HFF-Myc (cell line): ENCODE data around the gene OR11G2.
"Not testable (repeated sequence)": the region's sequence is repeated elsewhere in the genome, so short reads cannot be mapped to it uniquely, and the experiment has no call there.

Source experiments
- DNase-seq: peaks from one replicate; pipeline ENCODE4 v3.0.0-alpha.2; 2011; ENCODE audit warnings: low read depth; ENCODE audit errors: extremely low read depth
- H3K4me3 ChIP-seq: replicated peaks from 2 replicates; pipeline ENCODE4 v1.5.1; 2011; ENCODE audit warnings: low read depth, mild to moderate bottlenecking, control low read depth, low read length
- TF ChIP-seq, protein P1 (sequence below): IDR thresholded peaks from 2 replicates; pipeline ENCODE4 v1.5.1; 2012; ENCODE audit warnings: mild to moderate bottlenecking, low read depth, low read length, control low read depth; ENCODE audit errors: missing control alignments

The OR11G2 gene

DNA sequence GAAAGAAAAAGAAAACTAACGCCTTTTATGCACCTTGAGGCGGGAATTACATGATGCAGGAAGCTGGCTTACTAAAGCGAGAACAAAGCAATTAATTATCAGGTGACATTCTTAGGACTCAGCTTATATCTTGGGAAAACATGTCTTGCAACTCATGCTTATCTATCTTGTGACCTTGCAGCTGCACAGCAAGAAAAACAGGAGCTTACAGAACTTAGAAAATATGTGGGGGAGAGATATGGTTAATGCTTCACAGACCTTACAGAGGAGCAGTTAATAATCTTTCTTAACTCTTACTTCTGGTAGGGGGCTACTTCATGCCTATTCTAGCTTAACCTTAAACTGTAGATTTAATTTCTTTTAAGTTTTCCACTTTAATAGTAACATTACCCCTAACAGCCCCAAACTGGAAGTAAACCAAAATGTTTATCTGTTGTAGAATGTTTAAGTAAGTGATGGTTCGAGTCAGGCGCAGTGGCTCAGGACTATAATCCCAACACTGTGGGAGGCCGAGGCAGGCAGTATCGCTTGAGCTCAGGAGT, 13.2 kb upstream of the OR11G2 start:
- DNase-seq = no peak
- TF ChIP-seq, protein P1, sequence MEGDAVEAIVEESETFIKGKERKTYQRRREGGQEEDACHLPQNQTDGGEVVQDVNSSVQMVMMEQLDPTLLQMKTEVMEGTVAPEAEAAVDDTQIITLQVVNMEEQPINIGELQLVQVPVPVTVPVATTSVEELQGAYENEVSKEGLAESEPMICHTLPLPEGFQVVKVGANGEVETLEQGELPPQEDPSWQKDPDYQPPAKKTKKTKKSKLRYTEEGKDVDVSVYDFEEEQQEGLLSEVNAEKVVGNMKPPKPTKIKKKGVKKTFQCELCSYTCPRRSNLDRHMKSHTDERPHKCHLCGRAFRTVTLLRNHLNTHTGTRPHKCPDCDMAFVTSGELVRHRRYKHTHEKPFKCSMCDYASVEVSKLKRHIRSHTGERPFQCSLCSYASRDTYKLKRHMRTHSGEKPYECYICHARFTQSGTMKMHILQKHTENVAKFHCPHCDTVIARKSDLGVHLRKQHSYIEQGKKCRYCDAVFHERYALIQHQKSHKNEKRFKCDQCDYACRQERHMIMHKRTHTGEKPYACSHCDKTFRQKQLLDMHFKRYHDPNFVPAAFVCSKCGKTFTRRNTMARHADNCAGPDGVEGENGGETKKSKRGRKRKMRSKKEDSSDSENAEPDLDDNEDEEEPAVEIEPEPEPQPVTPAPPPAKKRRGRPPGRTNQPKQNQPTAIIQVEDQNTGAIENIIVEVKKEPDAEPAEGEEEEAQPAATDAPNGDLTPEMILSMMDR = no peak

DNA sequence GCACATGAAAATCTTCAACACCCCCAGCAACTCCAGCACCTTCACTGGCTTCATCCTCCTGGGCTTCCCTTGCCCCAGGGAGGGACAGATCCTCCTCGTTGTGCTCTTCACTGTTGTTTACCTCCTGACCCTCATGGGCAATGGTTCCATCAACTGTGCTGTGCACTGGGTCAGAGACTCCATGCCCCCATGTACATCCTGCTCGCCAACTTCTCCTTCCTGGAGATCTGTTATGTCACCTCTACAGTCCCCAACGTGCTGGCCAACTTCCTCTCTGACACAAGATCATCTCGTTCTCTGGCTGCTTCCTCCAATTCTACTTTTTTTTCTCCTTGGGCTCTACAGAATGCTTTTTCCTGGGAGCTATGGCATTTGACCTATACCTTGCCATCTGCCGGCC, 11.5 kb upstream of the OR11G2 start:
- no peak for DNase-seq
- TF ChIP-seq, protein P1 = no peak

More for the DNA sequence above, 13.2 kb upstream of the OR11G2 start:
- no peak overlapping the region for H3K4me3 ChIP-seq

GRCh38 chr14:20179880-20180279, 10.8 kb upstream of the OR11G2 start:
- DNase-seq = no peak
- TF ChIP-seq, protein P1 = no peak
- no peak overlapping the region for H3K4me3 ChIP-seq

More for the DNA sequence above, 11.5 kb upstream of the OR11G2 start:
- H3K4me3 ChIP-seq = no peak overlapping the region

- H3K4me3 ChIP-seq = no peak overlapping the region
- DNase-seq = no peak
- TF ChIP-seq, protein P1 = no peak
These were observed 10.2 kb upstream of the OR11G2 start for GRCh38 chr14:20180486-20180885.

DNA sequence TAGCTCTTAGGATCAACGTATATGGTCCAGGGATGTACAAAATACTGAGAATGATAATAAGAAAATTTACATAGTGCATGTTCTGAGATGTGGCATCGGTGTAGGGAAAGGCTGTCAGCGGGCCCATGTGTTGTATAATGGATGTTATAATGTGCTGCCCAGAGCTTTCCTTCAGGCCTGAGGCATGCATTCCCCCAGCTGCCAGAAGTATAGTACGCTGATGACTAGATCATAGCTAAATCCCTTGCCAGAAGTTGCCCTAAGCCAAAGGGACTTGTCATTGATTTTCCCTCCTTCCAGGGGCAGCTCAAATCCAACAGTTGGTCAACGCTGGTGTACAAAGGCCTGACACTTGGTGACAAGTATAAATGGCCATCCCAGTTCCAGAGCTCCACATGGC, 6.5 kb upstream of the OR11G2 start:
- DNase-seq = no peak
- H3K4me3 ChIP-seq = no peak overlapping the region
- TF ChIP-seq, protein P1 = no peak

- TF ChIP-seq, protein P1 = no peak
These were observed 700 bp downstream of the OR11G2 start for GRCh38 chr14:20191396-20191795.

GRCh38 chr14:20194101-20194500, 3.4 kb downstream of the OR11G2 start:
- no peak for DNase-seq
- TF ChIP-seq, protein P1 = no peak
- H3K4me3 ChIP-seq = no peak overlapping the region

More at GRCh38 chr14:20191396-20191795, 700 bp downstream of the OR11G2 start:
- no peak overlapping the region for H3K4me3 ChIP-seq
- DNase-seq = no peak

- H3K4me3 ChIP-seq, DNase-seq: not testable (repeated sequence)
These were observed 4.5 kb downstream of the OR11G2 start for GRCh38 chr14:20195170-20195569.
